GM12892 (cell line): Measurements from ENCODE around the gene LRRN3.

Experiments
- POLR2A ChIP-seq: IDR thresholded peaks from 2 replicates; pipeline ENCODE4 v1.6.1; 2011; ENCODE audit warnings: low read depth, low read length, control low read depth
- POLR2AphosphoS5 ChIP-seq: IDR thresholded peaks from 2 replicates; pipeline ENCODE4 v1.6.1; 2011; ENCODE audit warnings: low read depth, low read length, control low read depth

- no peak for TF ChIP-seq POLR2A
- TF ChIP-seq POLR2AphosphoS5 = no peak
These were observed 13.9 kb upstream of the LRRN3 start for GRCh38 chr7:111077001-111077400.
